ENCODE results near the gene SMPD1.

- no peak for TF ChIP-seq CTCF (IDR thresholded peaks at IDR 0.05)
- TF ChIP-seq POLR2A (IDR thresholded peaks at IDR 0.05) = no peak
Measured at GRCh38 chr11:6418557-6419008, 28.3 kb downstream of the SMPD1 start.
